Esophagus squamous epithelium (tissue), 4 donors: Measurements from ENCODE around the gene AFAP1L1.

Experiments used
- POLR2A ChIP-seq, 4 donors: fragments of 450-650 bp; IDR thresholded peaks; one replicate each; pipeline ENCODE4 v1.6.1; 2017; ENCODE audit warnings: antibody characterized with exemption in 4 of 4, mild to moderate bottlenecking in 4 of 4, moderate library complexity in 3 of 4
- TF ChIP-seq, protein P1 (sequence below), 6 experiments: fragments of 450-650 bp in 4 of 6; fragments of 200-600 bp in 2 of 6; sonication (generic) in 2 of 6; IDR thresholded peaks; one replicate each; pipeline ENCODE4 v1.5.1; 2016 to 2019; ENCODE audit warnings: antibody characterized with exemption in 6 of 6, mild to moderate bottlenecking in 4 of 6, moderate library complexity in 4 of 6

DNA sequence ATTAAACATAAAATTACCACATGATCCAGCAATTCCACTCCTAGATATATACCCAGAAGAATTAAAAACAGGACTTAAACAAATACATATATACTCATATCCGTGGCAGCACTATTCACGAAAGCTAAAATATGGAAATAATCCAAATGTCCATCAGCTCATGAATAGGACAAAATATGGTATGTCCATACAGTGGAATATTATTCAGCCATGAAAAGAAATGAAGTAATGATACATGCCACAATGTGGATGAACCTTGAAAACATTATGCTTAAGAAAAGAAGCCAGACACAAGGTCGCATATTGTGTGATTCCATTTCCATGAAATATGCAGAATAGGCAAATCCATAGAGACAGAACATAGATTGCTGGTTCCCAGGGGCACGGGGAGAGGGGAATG, 24.8 kb upstream of the AFAP1L1 start:
- TF ChIP-seq, protein P1, sequence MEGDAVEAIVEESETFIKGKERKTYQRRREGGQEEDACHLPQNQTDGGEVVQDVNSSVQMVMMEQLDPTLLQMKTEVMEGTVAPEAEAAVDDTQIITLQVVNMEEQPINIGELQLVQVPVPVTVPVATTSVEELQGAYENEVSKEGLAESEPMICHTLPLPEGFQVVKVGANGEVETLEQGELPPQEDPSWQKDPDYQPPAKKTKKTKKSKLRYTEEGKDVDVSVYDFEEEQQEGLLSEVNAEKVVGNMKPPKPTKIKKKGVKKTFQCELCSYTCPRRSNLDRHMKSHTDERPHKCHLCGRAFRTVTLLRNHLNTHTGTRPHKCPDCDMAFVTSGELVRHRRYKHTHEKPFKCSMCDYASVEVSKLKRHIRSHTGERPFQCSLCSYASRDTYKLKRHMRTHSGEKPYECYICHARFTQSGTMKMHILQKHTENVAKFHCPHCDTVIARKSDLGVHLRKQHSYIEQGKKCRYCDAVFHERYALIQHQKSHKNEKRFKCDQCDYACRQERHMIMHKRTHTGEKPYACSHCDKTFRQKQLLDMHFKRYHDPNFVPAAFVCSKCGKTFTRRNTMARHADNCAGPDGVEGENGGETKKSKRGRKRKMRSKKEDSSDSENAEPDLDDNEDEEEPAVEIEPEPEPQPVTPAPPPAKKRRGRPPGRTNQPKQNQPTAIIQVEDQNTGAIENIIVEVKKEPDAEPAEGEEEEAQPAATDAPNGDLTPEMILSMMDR (IDR thresholded peaks at IDR 0.05): no peak
- TF ChIP-seq POLR2A (IDR thresholded peaks at IDR 0.05): no peak
